ACHN (cell line): ENCODE data around the gene SMC5.
"Not testable (repeated sequence)": the region's sequence is repeated elsewhere in the genome, so short reads cannot be mapped to it uniquely, and the experiment has no call there.

ENCODE experiments used
- DNase-seq: peaks from one replicate; pipeline ENCODE4 v3.0.0-alpha.2; 2015
- in situ Hi-C: cut with HindIII; loops from 2 replicates; pipeline ENCODE4 v1.10.0; 2017; ENCODE audit warnings: low sequenced_read_pairs, low pct_ligation_motif_present, low pct_unique_long_range_greater_than_20kb

The SMC5 gene

DNA sequence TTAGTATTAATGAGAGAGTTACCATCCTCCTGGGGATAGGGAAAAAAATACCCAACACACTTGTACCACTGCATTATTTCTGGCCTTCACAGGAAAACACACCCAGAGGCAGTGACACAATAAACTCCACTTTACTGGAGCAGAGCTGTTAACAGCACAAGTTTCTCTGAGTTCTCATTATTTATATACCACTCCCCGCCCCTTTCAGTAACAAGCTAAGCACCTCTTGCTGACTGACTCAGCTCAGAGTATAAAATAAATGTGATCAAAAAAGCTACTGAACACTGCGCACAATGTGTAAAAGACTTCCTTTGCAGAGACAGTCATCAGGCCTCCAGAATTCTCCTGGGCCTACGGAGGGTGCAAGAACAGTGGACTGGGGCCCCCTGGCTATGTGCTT lies 134.1 kb downstream of the SMC5 start:
- DNase-seq = no peak
- in situ Hi-C loops = no loop called here

DNA sequence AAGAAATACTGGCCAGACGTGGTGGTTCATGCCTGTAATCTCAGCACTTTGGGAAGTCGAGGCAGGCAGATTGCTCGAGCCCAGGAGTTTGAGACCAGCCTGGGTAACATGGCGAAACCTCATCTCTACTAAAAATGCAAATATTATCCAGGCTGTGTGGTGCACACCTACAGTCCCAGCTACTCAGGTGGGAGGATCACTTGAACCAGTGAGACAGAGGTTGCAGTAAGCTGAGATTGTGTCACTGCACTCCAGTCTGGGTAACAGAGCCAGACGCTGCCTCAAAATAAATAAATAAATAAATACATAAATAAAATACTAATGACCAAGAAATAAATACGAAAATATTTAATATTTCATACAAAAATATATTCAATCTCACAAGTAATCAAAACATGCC lies 136.9 kb downstream of the SMC5 start:
- DNase-seq = no peak
- in situ Hi-C loops = no loop called here

DNA sequence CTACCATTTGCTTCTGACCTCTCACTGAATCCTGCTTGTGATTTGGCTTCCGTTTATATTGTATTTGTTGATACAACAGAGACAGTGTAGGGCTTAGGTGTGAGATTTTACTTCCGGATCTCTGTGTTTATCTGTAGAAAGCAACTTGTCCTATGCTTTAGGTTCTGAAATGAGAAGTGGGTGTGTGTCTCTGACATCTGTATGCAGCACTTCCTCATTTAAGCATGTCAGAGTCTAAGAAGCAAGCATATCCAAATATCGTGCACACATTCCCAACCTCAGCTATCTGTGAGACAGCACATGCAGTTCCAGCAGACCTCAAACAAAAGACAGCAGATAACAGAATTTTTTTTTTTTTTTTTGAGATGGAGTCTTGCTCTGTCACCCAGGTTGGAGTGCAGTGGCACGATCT lies 139.4 kb downstream of the SMC5 start:
- DNase-seq = no peak
- in situ Hi-C loops = no loop called here

DNA sequence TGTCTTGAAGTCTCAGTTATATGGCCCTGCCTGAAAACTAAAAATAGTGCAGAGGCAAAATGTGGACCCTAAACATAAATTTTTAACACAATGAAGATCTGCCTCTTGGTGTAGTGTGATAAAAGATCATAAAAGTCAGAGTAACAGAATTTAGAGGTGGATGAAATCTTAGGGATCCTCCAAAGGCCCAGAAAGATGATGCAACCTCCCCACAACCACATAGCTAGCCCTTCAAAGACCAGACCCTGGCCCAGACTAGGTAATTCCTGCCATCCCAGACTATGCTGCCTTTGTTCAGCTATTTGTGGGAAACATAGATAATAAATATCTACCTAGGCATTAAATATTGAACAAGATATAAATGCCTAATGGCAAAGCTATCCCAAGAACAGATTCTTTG lies 140.4 kb downstream of the SMC5 start:
- in situ Hi-C loops = no loop called here
- DNase-seq = no peak

DNA sequence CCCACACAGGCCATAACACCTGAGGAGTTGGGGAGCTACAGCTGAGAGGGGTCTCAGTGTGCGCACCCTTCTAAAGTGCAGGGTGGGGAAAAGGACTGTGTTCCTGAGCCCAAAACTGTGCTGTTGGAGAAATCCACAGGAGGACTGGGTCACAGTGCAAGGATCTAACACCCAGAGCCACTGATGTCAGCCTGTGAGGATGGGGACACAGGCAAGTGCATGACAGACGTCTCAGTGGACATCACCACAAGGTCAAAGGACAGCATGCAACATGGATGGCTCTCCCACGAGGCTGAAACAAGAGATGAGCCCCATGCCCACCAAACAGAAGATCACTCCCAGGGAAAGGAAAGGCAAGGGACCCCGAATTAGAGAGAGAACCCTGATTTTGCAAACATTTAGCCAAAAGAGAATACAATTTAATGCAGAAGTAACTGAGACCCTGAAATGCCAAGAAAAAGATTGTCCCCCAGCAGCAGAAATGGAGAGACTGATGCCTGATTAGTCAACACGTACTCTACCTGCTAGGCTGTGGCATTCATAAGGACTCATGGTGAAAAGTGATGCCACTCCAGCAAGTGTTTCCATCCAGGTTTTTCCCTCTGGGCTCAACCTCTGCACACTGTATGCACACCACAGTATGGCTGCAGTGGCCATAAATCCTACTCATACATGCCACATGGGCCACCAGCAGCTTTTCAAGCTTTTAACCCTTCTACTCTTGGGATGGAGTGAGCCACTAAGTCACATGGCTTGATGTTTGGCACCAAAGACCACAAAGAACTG lies 141.5 kb downstream of the SMC5 start:
- DNase-seq = no peak
- in situ Hi-C loops = no loop called here

DNA sequence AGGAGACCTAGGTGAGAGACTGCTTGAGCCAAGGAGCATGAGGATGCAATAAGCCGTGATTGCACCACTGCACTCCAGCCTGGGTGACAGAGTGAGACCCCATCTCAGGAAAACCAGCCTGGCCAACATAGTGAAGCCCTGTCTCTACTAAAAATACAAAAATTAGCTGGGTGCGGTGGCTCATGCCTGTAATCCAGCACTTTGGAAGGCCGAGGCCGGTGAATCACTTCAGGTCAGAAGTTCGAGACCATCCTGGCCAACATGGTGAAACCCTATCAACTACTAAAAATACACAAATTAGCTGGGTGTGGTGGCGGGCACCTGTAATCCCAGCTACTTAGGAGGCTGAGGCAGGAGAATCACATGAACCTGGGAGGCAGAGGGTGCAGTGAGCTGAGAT lies 142.5 kb downstream of the SMC5 start:
- in situ Hi-C loops = not testable (repeated sequence)

DNA sequence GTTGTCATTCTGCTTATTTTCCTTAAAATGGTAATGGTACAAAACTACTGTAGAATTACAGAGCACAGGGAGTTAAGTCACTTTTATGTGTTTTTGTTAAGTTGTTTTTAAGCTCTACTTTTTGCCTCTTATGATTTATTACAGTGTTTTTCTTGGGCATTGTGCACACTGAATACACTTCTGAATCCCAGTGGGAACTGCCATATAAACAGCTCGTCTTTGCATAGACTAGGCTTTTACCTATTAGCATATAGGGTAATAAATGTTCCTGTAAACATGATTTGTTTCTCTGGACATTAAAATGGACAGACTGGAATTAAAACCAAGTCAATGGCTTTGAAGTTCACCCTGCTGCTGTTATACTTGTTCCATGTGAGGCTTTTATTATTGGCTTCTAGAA lies 143.4 kb downstream of the SMC5 start:
- in situ Hi-C loops = no loop called here
- DNase-seq = no peak

More for the DNA sequence above, 142.5 kb downstream of the SMC5 start:
- DNase-seq = not testable (repeated sequence)

DNA sequence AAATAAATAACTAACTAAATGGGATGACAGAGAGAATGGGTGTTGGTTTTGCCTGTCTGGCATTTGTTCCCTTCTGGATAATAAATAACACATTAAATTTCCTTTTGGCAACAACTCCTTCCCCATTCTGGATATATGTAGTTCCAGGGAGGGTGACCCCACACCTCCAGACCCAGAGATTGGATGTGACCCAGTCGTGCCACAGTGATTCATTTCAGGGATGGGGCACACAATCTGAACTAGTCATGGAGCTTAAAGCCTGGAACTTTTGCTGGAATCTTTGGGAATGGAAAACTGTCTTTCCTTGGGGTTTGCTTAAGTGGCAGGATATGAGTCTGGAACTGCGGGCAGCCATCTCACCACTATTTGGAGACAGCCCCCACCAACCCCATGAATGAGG lies 144.4 kb downstream of the SMC5 start:
- no peak for DNase-seq
- in situ Hi-C loops = no loop called here

DNA sequence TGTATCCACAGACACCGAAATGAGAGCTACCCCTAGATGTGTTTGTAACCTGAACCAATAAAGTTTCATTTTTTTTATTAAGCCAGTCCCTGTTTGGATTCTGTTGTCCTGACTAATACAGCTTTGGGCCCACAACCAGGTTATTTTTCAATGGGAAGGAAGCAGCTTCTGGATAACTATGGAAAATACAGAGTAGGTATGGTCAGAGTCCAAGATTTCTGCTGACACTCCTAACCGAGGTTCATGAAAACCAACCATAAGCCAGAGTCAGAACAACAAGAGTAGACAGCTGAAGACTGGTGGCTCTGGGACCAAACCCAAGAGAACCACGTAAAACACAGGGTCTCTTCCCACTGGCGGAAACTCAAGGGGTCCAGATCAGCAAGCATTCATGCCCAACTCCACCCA lies 144.8 kb downstream of the SMC5 start:
- DNase-seq = no peak
- in situ Hi-C loops = no loop called here

DNA sequence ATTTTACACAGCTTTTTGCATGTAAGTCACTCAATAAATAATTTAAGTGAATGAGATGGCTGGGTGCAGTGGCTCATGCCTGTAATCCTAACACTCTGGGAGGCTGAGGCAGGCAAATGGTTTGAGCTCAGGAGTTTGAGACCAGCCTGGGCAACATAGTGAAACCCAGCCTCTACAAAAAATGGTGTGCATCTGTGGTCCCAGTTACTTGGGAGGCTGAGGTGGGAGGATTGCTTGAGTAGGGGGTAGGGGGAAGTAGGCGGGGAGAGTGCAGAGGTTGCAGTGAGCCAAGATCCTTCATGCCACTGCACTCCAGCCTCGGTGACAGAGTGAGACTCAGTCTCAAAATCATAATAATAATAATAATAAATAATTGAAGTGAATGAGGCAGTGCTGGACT lies 145.5 kb downstream of the SMC5 start:
- in situ Hi-C loops = no loop called here
- no peak for DNase-seq
